HG03135 (cell line): Measurements from ENCODE around the gene MPZL1.

Experiments used
- ATAC-seq: cut with Tn5 transposase; IDR thresholded peaks from one replicate; pipeline ENCODE4 v1.9.1; 2021; ENCODE audit warnings: mild to moderate bottlenecking, moderate library complexity; ENCODE audit not compliant: unreplicated experiment

MPZL1 gene

DNA sequence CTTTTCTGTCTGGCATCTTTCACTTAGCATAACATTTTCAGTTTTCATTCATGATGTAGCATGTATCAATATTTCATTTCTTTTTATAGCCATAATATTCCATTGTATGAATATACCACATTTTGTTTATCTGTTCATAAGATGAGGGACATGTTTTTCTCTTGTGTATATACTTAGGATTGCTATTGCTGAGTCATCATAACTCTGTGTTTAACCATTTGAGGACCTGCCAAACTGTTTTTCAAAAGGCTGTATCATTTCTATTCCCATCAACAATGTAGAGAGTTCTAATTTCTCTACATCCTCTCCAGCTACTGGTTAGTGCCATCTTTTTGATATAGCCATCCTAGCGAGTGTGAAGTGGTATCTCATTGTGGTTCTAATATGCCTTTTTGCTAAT, 26.2 kb downstream of the MPZL1 start:
- no peak for ATAC-seq

DNA sequence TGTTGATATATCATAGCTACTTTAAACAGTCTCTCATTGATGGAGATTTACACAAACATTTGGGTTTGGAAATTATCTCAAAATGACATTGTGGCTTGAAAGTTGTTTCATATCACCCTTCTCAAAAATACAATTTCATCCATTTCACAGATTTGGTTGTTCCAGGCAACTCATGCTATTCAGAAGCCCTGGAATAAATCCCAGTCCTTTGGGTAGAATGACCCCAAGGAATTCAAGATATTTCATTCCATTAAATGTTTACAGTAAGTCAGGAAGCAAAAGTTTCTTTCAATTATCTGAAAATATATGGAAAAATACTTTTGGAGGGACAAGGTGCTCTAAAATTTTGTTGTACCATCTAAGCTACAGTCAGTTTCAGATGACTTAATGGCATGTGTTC, 27.1 kb downstream of the MPZL1 start:
- no peak for ATAC-seq

- ATAC-seq, result no peak
Observed at GRCh38 chr1:167749741-167750140, 28.0 kb downstream of the MPZL1 start.

DNA sequence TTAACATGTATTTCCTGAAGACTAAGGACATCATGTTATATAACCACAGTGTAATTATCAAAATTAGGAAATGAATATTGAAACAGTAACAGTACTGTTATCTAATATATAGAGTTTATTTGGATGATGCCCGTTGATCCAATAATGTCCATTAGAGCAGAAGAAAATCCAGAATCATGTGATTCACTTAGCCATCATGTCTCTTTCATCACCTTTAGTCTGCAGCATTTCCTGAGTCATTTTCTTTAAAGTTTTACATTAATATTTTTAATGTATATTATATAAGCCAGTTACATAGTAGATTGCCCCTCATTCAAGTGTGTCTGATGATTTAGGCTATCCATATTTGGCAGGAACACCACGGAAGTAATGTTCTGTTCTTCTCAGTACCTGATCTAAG, 28.9 kb downstream of the MPZL1 start:
- ATAC-seq, result no peak

GRCh38 chr1:167751676-167752075, 29.9 kb downstream of the MPZL1 start:
- no peak for ATAC-seq

GRCh38 chr1:167752219-167752985, 30.6 kb downstream of the MPZL1 start:
- ATAC-seq, result peak; percentile 27

DNA sequence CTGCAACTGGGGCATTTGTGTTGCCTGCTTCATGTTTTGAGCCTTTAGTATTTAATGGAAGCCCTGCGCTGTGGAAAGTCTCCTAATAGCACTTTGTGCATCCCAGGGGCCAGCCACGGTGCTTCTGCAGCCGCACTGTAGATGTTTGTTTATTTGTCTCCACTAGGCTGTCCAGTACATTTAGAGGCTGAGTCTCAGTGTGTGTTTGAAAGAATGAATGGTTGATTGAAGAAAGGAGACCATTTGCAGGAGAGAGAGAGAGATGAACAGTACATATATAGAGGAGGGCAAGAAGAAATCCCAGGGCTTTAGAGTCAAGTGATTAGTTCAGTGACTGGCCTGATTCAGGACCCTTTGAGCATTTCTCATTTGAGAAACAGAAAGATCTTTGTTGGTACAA, 33.9 kb downstream of the MPZL1 start:
- ATAC-seq, result no peak

- ATAC-seq, result no peak
Observed at GRCh38 chr1:167756730-167757405, 35.1 kb downstream of the MPZL1 start.

GRCh38 chr1:167757433-167758309, 35.9 kb downstream of the MPZL1 start:
- ATAC-seq, result no peak

DNA sequence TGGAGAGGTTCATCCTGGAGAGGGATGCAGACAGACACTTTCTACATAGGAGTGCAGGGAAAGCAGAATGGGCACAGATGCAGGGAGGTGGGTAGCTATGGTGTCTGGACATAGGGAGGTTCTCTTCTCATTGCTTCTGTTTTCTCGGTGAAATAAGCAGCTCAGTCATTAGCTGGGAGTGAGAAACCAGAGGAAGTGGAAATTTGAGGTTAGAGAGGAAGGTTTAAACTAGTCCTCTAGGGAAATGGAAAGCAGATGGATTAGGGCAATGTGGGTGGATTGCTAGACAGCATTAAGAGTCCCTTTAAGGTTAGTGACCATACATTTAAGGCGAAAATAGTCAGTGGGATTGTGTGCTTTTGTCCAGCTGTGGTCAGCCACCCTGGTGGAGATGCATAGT, 39.6 kb downstream of the MPZL1 start:
- ATAC-seq, result no peak

GRCh38 chr1:167762061-167762746, 40.4 kb downstream of the MPZL1 start:
- no peak for ATAC-seq

GRCh38 chr1:167763525-167764220, 41.9 kb downstream of the MPZL1 start:
- ATAC-seq, result no peak

DNA sequence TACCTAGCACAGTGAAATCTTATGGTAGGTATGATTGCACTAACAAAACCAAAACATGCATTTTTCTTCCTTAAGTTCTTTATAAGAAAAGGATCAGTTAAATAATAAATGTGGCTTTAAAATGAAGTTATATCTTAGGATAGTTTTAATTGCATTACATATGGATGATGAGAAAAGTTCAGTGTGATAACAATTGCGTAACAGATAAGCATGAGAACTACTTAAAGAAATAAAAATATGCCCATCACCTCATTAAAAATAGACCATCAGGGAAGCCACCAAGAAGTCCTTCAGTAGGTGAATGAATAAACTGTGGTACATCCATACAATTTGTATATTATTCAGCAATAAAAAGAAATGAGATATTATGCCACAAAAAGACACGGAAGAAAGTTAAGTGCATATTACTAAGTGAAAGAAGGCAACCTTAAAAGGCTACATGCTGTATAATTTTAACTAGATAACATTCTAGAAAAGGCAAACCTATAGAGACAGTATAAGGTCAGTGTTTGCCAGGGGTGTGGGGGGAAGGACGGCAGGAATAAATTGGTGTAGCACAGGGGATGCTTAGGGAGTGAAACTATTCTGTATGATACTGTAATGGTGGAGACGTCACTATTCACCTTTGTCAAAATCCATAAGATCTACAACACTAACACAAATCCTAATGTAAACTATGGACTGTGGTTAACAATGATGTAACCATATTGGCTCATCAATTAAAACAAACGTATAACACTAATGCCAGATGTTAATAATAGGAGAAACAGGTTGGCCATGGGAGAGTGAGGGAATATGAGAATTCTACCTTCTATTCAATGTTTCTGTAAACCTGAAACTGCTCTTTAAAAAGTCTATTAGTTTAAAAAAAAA, 42.9 kb downstream of the MPZL1 start:
- no peak for ATAC-seq

DNA sequence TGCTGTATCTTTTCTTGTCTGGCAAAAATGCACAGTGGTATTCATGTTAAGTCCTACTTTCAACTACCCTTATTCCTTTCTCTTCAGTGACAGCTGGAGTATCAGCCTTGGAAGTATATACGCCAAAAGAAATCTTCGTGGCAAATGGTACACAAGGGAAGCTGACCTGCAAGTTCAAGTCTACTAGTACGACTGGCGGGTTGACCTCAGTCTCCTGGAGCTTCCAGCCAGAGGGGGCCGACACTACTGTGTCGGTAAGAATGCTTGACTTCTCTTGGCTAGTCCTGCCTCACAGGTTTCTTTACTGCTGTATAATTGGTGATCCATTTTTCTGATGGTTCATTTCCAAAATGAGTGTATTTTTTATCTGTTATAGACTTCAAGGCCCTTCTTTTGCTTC, 43.7 kb downstream of the MPZL1 start:
- ATAC-seq, result no peak

GRCh38 chr1:167766538-167766937, 44.8 kb downstream of the MPZL1 start:
- no peak for ATAC-seq

- no peak for ATAC-seq
Observed at GRCh38 chr1:167767761-167768160, 46.0 kb downstream of the MPZL1 start.

- no peak for ATAC-seq
Observed at GRCh38 chr1:167770127-167770526, 48.3 kb downstream of the MPZL1 start.

DNA sequence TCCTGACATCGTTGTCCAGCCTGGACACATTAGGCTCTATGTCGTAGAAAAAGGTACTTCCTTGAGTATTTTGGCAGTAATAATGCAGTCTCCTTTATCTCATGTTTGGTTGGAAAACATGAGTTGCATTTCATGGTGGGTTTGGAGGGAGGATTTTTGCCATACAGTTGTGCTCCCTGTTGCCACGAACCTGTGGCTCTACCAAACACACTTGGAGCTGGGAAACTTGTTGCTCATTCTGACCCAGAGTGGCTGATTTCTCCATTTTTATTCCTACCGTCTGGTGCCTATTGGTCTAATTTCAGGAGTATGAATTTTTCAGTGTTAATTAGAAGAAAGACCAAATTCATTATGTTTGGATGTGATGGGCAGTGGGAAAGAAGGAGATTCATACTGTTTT, 50.7 kb downstream of the MPZL1 start:
- ATAC-seq, result no peak

GRCh38 chr1:167773516-167773915, 51.7 kb downstream of the MPZL1 start:
- ATAC-seq, result no peak
